EL (cell line): ENCODE measurements around the gene POU2AF3.
"Not testable (repeated sequence)": the region's sequence is repeated elsewhere in the genome, so short reads cannot be mapped to it uniquely, and the experiment has no call there.

ENCODE experiments used
- DNase-seq: peaks from one replicate; pipeline ENCODE4 v3.0.0-alpha.2; 2016

Gene POU2AF3, protein sequence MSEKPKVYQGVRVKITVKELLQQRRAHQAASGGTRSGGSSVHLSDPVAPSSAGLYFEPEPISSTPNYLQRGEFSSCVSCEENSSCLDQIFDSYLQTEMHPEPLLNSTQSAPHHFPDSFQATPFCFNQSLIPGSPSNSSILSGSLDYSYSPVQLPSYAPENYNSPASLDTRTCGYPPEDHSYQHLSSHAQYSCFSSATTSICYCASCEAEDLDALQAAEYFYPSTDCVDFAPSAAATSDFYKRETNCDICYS

DNA sequence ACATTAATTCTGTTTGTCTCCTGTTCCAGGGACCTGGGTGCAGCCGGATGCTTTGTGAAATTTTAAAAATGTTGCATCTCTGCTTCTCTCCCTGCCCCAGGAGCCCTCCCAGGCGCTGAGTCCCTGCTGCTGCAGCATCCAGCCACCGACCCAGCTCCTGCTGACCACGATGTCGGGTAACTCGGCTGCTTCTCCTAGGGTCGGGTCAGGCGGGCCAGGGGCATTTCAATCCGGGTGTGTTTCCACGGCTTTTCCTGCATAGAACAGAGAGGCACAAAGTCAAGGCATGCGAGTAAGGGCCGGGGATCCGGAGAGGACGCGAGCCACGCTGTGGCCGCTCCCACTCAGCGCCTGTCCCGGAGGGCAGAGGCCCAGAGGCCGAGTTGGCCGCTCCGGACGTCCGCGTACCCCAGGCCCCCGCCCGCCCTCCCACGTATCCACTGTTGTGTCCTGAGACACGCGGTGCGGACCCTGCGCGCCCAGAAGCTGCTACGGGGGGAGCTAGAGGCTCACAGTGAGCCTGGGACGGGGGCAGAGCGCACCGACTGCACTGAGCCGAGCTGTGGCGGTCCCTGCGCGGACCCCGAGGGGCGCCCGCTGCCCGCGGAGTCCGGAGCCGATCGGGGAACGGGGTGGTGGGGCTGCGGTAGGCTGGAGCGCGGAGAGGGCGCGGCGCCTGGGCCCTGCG lies at the start of gene POU2AF3:
Gene POU2AF3, plus strand, starts transcription at position 134 of the 688 bp plus-strand sequence. Its CDS starts 36 bp downstream, at position 170.
- DNase-seq = no peak

DNA sequence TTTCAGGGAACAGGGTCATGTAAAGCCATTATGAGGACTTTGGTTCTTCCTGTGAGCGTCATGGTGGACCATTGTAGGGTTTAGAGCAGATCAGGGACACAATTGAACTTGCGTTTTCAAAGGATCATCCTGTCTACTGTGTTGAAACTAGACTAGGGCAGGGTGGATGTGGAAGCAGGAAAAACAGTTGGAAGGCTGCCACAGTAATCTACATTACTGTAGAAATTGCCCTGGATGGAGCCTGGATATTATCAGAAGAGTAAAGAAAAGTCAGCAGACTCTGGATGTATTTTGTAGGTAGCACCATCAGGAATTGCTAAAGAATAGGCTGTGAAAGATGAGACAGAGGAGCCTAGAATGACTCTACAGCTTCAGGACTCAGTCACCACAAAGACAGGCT lies 47.4 kb upstream of the POU2AF3 start:
- no peak for DNase-seq

DNA sequence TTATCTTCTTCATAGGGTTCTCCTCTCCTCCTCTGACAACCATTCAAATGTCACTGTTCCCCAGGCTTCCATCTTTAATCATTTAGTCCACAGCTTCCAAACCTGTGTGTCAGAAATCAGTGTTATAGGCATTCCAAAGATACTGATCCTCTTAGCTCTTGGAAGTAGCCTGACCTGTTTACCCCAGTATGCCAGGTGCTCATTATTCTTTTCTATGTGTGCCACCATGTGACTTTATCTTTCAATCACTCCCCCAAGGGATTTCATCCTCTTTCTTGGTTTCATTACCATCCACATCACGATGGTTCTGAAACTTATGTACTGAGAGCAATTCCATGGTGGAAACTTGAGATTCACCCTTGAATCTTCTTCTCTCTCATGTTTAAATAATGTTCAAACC lies 45.2 kb upstream of the POU2AF3 start:
- DNase-seq = no peak

DNA sequence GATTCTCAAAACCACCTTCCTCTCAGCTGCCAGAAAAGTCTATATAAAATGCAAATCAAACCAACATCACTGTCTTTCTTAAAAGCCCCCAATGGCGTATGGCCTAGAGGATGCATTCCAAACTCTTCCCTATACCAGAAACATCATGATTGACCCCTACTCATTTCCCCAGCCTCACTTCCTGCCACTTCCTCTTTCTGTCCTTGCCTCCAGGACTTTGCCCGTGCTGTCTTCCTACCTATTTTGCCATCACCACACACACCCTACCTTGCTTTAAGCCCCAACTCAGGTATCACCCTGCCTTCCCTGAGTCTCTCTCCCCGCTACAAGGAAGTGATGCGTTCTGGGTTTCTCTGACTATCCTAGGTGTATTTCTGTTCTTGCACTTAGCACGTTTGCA lies 44.7 kb upstream of the POU2AF3 start:
- DNase-seq = no peak

DNA sequence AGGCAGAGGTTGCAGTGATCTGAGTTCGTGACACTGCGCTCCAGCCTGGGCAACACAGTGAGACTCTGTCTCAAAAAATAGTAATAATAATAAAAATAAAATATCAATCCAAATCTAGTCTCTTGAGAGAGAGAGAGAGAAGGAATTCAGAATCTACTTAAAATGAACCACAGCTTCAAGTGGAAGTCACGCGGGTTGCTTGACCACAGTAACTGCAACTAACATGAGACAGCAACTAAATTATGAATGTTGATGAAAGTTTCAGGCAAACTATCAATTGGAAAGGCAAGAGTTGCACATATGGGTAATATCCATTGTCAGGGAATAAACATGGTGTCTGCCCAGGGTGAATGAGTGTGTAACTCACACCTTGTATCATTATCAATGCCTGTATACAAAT lies 40.3 kb upstream of the POU2AF3 start:
- DNase-seq = no peak

DNA sequence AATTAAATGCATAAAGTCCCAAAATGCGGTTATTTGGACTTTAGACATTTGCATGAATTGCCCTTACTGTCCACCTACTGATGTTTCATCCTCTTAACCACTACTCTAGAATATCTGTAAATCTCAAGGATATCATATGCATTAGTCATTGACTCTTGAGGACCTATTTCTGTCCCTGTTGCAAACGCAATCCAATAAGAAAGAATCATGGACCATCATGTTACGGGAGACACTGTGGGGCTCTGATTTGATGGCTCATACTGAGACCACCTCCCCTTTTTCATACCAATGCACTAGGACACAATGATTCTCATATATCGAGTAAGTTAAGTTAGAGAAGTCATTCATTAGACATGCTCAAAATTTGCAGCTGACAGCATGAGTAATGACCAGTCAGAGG lies 38.5 kb upstream of the POU2AF3 start:
- DNase-seq = peak; percentile 37

DNA sequence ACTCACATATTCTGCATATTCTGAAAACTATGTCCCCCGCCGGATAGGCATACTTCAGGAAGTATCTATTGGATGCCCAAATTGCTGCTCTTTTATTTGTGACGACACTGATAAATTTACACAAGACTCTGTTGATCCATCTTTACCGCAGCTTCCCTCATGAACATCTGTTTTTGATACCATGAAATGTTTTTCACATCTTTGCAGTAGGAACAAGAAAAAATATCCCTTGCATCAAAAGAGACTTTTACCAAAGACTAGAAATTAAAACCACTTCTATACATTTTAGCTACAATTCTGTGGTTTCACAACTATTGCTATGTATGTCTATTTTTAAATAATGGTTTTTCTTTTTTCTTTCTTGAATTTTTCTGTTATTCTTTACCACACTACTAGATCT lies 37.5 kb upstream of the POU2AF3 start:
- no peak for DNase-seq

DNA sequence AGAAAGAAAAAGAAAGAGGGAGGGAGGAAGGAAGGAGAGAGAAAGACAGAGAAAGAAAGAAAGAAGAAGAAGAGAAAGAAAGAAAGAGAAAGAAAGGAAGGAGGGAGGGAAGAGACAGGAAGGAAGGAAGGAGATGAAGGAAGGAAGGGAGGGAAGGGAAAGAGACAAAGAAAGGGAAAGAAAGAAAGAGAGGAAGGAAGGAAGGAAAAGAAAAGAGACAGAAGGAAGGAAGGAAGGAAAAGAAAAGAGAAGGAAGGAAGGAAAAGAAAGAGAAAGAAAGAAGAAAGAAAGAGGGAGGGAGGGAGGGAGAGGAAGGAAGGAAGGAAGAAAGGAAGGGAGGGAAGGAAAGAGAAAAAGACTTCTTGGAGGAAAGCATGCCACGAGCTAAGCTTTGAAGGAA lies 33.7 kb upstream of the POU2AF3 start:
- no peak for DNase-seq

DNA sequence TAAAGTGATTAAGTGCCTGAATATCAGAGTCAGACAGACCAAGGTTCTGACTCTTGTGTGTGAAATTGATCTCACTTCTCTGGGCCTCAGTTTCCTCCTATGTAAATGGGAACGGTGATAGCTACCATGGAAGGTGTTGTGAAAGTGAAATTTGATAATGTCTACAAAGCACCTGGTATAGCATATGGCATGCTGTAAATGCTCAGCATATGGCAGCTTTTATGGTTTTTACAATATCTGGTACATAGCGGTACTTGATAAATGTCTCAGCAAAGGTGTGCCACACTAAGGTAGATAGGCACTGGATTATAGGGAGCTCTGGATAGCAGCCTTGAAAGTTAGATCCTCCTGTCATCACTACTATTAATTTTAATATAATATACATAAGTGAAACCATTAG lies 32.9 kb upstream of the POU2AF3 start:
- DNase-seq = no peak

DNA sequence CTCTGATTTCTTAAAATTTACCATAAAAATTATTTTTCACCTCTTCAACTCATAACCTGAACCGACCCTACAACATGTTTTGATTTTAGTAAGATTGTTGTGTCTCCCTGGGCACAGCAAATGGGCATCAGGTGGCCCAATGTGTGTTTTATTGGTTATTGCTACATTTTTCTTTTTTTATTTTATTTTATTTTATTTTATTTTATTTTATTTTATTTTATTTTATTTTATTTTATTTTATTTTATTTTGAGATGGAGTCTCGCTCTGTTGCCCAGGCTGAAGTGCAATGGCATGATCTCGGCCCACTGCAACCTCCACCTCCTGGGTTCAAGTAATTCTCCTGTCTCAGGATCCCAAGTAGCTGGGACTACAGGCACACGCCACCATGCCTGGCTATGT lies 30.0 kb upstream of the POU2AF3 start:
- DNase-seq = not testable (repeated sequence)

DNA sequence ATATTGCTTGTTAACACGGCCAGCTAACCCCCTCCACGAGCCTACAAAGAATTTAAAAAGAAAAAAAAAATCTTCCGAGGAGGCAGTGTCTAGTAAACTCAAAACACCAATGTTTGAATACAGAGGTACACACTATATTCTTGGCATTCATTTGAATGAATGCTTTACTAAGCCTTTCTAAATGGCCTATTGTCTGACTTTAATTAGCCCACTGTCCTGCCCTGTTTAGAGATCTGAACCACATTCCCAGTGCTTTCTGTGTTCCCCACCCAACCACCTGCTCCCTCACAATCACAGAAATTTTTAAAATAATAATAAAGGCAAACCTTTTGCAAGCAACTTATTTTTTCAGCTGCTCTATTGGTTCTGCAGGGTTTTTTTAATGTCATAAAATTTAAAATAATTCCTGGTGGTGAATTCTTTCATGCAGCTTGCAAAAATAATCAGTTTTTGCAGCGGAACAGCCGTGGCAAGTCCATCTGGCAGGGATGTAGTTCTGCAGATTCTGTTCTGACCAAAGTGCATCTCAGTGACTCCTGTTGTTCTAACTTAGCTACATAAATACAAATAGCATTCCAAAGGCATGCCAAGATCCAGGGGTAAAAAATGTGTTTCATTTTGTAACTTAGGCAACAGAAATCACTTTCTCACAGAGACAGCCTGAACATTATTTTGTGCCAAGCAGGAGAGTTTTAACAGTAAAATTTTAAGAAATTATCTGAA lies 29.0 kb upstream of the POU2AF3 start:
- DNase-seq = no peak

DNA sequence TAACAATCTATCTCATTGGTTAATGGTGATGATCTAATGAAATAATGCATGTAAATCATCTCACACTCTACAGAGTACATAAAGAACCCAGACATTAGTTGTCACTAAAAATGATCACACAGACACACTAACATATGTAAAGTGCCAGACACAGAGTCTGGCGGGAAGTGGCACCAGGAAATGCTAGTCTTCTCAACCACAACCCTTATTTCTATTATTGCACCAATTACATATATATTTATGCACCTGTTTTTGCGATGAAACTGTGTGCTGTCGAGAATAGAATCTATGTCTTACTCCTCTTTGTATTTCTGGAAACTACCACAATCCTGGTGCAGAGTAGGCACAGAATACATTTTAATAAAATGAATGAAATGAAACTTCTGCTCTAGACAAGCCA lies 25.9 kb upstream of the POU2AF3 start:
- no peak for DNase-seq

DNA sequence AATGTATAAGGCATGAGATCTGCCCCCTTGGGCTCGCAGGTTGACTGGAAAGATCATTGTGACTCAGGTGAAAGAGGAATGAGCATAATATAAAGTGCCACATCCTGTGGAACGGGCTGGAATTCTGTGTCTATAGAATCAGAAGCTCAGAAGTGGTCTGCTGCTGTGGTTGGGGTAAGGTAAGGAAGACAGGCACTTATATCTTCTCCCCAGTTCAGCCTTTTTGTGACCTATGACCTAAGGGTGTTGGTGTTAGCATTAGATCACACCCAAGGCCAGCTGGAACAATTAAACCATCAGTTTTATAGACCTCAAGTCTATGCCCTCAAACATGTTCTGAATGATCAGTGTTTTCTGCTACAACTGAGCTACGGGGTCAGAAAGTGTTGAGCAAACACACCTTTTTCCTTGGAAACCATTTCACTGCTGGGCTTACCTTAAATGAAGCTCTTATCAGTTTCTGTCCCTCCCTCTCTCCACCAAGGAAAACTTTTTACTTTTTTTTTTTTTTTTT lies 15.7 kb upstream of the POU2AF3 start:
- DNase-seq = no peak

DNA sequence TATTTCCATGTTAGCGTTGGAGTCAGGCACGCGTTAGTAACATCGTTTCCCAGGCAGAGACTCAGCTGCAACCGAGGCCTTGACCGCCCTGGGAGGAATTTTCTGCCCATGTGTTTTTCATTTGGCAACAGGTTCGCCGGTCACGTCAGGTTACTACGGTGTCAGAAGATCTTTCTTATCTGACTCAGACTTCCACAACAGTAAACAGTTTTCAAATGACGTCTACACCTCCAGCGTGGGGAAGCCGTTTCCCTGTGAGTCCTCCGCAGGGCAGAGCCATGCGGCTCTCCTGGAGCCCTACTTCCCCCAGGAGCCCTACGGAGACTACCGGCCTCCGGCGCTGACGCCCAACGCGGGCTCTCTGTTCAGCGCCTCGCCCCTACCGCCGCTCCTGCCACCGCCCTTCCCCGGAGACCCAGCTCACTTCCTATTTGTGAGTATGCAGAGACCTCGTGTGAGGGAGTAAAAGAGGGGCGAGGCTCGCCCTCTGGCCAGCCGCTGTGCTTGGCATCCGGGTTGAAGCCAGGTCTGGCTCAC lies 14.3 kb upstream of the POU2AF3 start:
- no peak for DNase-seq

DNA sequence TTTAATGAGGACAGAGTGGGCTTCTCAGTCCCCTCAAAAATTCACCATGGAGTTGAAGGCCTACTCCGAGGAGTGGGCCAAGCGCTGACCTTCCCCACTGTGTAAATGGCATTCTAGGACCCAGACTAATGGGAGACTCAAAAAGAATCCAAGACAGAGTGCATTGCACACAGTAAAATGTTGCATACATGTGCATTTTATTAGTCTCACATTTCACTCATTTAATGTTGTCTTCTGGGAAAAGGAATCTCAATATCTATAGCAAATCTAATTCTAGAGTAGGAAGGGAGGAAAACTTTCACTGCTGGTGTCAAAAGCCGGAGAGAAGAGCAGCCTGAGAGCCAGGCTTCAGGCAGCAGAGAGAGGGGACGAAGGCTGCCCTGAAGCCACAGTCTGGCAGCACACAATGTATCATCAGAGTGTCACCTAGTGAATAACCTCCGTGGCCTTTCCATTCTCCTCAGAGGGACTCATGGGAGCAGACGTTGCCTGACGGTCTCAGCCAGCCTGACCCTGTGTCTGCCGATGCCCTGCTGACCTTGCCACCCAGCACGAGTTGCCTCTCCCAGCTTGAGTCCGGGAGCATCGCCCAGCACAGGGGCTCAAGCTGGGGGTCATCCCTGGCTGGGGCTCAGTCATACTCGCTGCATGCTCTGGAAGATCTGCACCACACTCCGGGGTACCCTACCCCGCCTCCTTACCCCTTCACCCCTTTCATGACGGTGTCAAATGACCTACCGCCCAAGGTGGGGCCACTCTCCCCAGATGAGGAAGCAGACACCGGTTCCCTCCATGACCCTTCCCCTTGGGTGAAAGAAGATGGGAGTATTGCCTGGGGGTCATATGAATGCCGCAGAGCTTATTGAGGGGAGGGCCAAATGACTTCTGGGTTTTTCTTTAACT lies 12.9 kb upstream of the POU2AF3 start:
- DNase-seq = no peak

DNA sequence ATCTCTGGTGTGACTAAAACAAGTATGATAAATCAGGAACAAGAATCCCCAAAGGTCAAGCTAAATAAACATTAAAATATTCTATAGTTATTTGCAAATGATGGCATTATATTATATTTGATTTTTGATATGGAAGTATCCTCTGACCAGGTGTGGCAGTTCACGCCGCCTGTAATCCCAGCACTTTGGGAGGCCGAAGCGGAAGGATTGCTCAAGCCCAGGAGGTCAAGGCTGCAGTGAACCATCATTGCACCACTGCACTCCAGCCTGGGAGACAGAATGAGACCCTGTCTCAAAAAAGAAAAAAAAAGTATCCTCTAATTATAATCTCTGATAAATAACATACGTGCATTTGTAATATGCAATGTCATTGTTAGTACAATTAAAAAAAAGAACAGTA lies 6.6 kb upstream of the POU2AF3 start:
- DNase-seq = no peak

DNA sequence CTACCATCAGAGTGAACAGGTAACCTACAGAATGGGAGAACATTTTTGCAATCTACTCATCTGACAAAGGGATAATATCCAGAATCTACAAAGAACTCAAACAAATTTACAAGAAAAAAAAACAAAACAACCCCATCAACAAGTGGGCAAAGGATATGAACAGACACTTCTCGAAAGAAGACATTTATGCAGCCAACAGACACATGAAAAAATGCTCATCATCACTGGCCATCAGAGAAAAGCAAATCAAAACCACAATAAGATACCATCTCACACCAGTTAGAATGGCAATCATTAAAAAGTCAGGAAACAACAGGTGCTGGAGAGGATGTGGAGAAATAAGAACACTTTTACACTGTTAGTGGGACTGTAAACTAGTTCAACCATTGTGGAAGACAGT lies 5.9 kb upstream of the POU2AF3 start:
- not testable (repeated sequence) for DNase-seq

DNA sequence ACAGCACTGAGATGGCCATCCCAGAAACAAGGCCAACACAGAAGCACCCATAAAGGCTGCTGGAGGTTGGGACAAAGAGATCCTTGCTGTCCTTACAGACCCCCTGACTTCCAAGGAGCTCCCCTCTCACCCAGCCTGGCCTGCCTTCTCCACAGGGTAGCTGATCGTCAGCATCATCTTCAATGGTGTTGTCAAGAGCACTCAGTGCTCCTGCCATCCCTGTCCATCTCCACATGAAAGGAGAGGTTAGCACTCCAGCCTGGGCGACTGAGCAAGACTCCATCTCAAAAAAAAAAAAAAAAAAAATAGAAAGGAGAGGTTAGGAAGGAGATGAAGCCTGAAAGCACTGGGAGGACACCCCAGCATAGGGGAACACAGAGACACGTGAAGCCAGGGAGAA lies 2.1 kb upstream of the POU2AF3 start:
- no peak for DNase-seq

DNA sequence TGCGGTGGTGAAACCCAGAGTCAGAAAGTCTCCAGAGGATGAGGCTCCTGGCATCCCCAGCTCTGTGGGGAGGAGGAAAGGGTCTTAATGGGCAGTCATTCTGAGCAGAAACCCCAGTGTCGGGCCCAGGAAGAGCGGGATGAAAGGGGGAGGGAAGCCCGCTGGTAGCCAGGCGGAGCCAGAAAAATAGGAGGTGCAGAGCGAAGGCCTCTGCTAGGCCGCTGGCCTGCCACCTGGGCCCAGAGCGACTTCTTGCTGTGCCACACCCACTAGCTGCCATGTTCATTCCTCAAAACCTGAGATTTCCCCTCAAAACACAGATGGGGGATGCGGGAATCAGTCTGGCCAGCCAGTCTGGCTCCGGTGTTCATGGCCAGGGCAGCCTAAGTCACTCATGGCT lies 650 bp upstream of the POU2AF3 start:
- DNase-seq = no peak

DNA sequence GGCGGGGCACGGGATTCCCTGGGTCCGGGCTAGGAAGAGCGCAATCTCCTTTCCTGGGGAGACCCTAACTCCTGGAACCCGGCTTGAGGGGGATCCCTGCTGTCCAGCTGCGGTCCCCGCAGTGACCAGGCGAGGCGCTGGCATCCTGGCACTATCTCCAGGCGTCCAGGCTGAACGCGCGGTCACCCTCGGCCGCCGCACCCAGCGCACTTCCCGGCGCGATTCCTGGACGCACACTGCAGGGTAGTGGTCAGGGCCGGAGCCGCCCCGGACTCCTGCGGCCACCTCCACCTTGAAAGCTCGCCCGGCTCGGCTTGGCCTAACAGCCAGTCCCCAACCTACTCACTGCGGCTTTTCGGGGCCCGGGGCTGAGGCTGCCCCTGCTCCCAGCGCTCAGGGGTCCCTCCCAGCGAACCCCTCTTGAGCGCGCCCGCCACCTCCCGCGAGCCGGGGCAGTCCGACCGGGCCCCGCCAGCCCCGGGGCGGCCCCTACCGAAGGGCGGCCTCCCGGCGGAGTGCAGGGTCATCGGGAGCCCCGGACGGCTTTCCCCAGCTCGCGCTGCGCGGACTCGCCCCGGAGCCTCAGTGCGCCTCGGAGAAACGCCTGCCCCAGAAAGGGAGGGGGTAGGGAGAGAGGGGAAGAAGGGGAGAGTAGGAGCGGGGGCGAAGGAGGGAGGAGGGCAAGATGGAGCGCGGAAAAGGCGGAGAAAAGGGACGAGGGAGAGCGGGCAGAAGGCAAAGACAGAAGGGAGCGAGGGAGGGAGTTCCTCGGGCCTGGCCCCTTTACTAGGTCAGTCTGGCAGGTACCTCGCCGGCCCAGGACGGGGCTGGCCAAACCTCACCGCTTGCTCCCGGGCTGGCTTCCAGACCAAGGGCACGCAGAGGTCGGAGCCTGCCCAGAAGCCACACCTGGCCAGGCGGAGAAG lies 1.0 kb downstream of the POU2AF3 start:
- DNase-seq = peak; percentile 43

DNA sequence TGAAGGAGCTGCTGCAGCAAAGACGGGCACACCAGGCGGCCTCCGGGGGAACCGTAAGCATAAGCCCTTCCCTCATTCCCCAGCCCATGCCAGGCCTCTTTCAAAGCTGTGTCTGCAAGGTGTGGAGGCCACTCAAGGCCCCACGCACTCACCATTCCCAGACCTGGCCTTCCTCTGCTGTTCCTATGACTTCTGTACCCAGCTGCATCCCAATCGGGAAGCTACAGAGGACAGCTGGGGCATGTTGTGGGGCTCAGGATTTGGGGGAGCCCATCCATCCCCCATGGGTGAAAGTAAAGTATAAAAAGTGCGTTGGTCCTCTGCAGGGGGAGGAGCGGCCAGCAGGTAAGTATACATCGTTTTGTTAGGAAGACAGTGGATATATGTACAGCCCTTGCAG lies 2.2 kb downstream of the POU2AF3 start:
- DNase-seq = no peak
